ENCODE data around the gene NFU1.

GRCh38 chr2:69369802-69370201 lies 67.4 kb downstream of the NFU1 start:
- TF ChIP-seq MAX (IDR thresholded peaks at IDR 0.05; ENCODE audit: low read depth) (no peak), NRF1 (IDR thresholded peaks at IDR 0.05; ENCODE audit: low read depth, low read length) (no peak)

Data from SK-N-SH (cell line).